Measurements from ENCODE around the gene SLC13A1.

Gene SLC13A1

GRCh38 chr7:123199883-123200282 lies at the start of gene SLC13A1:
Gene SLC13A1, minus strand, starts transcription at chr7:123199969. Its CDS starts 23 bp downstream, at chr7:123199946.
- no peak for TF ChIP-seq CTCF (IDR thresholded peaks at IDR 0.05; ENCODE audit: low read depth, low read length)
- no peak for DNase-seq (ENCODE audit: extremely low read depth, low read depth)

GRCh38 chr7:123244768-123245167 lies 45.0 kb upstream of the SLC13A1 start:
- no peak for TF ChIP-seq CTCF (IDR thresholded peaks at IDR 0.05; ENCODE audit: low read depth, low read length)
- no peak for DNase-seq (ENCODE audit: extremely low read depth, low read depth)

GRCh38 chr7:123242467-123243092 lies 42.8 kb upstream of the SLC13A1 start:
- no peak for TF ChIP-seq CTCF (IDR thresholded peaks at IDR 0.05; ENCODE audit: low read depth, low read length)
- no peak for DNase-seq (ENCODE audit: extremely low read depth, low read depth)

- TF ChIP-seq CTCF (IDR thresholded peaks at IDR 0.05; ENCODE audit: low read depth, low read length), result no peak
- DNase-seq (ENCODE audit: extremely low read depth, low read depth), result no peak
These were observed 42.0 kb upstream of the SLC13A1 start for GRCh38 chr7:123241809-123242208.

- no peak for DNase-seq (ENCODE audit: extremely low read depth, low read depth)
- no peak for TF ChIP-seq CTCF (IDR thresholded peaks at IDR 0.05; ENCODE audit: low read depth, low read length)
These were observed 31.5 kb upstream of the SLC13A1 start for GRCh38 chr7:123231021-123232000.

- no peak for DNase-seq (ENCODE audit: extremely low read depth, low read depth)
- TF ChIP-seq CTCF (IDR thresholded peaks at IDR 0.05; ENCODE audit: low read depth, low read length), result no peak
These were observed 30.8 kb upstream of the SLC13A1 start for GRCh38 chr7:123230603-123231002.

GRCh38 chr7:123230147-123230546 lies 30.4 kb upstream of the SLC13A1 start:
- TF ChIP-seq CTCF (IDR thresholded peaks at IDR 0.05; ENCODE audit: low read depth, low read length), result no peak

More at GRCh38 chr7:123230147-123230546, 30.4 kb upstream of the SLC13A1 start:
- DNase-seq (ENCODE audit: extremely low read depth, low read depth), result no peak
